ENCODE data around the gene SSC4D.
"Not testable (repeated sequence)": the region's sequence is repeated elsewhere in the genome, so short reads cannot be mapped to it uniquely, and the experiment has no call there.

SSC4D gene

DNA sequence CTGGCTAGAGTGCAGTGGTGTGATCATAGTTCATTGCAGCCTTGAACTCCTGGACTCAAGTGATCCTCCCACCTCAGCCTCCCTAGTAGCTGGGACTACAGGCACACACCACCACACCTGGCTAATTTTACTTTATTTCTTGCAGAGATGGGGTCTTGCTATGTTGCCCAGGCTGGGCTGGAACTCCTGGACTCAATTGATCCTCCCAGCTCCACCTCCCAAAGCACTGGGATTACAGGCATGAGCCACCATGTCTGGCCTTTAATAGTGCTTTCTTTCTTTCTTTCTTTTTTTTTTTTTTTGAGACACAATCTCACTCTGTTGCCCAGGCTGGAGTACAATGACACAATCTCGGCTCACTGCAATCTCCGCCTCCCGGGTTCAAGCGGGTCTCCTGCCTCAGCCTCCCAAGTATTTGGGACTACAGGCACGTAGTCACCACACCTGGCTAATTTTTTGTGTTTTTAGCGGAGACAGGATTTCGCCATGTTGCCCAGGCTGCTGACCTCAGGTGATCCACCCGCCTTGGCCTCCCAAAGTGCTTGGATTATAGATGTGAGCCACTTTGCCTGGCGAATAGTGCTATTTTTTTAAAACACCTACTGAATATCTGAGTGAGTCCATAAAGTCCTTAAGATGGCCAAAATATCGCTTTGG lies 8.3 kb upstream of the SSC4D start:
- not testable (repeated sequence) for DNase-seq

DNA sequence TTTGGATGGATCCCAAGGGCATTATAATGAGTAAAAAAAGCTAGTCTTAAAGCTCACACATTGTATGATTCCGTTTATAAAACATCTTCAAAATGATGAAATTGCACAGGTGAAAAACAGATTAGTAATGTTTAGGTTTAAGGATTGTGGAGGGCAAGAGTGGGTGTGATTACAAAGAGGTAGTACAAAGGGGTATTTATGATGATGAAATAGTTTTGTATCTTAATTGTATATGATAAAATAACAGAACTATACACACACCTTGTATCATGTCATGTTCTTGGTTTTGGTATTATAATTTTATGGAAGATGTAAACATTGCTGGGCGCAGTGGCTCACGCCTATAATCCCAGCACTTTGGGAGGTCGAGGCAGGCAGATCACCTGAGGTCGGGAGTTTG lies 2.8 kb upstream of the SSC4D start:
- no peak for DNase-seq

DNA sequence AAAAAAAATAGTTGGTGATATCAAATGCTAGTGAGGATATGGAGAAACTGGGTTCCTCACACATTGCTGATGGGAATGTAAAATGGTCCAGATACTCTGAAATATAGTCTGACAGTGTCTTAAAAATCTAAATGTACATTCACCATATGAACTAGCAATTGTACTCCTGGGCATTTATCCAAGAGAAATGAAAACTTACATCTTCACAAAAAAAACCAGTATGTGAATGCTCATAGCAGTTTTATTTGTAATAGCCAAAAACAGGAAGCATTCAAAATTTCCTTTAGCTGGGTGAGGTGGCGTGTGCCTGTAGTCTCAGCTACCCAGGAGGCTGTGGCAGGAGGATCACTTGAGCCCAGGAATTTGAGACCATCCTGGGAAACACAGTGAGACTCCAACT lies 2.1 kb upstream of the SSC4D start:
- no peak for DNase-seq

DNA sequence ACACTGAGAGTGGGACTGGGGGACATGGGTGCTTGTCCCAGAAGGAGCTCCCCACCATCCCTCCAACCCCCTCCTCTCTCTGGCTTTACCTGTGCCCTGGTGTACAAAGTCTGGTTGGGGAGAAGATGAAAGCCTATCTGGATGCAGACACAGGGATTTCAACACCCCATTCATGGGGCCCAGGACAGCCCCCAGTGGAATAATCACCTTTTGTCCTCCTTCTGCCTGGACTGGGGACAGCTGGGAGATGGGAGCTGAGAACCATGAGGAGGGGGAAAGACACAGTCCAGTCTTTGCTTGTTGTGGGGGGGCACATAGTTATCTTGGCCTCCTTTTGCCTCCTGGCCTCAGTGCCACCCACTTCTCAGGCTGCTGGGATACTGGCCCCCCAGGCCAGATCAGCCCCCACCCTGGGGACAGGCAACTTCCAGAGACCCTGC lies 1.4 kb downstream of the SSC4D start:
- no peak for DNase-seq

DNA sequence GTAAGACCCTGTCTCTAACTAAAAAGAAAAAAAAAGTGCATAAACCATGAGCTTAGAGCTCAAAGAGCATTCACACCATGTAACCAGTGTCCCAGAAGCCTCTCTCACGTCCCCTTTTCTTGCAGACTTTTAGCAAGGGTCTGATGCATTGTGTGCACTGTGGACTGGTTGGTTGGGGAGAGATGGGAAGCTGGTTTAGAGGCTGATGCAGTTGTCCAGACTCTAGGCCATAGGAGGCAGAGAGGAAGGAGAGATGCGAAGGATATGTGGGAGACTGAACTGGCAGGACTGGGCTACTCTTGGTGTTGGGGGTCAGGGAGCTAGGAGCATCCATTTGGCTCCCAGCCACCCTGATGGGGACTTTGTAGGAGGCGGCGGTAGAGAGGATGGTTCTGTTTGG lies 1.8 kb downstream of the SSC4D start:
- DNase-seq, result no peak

DNA sequence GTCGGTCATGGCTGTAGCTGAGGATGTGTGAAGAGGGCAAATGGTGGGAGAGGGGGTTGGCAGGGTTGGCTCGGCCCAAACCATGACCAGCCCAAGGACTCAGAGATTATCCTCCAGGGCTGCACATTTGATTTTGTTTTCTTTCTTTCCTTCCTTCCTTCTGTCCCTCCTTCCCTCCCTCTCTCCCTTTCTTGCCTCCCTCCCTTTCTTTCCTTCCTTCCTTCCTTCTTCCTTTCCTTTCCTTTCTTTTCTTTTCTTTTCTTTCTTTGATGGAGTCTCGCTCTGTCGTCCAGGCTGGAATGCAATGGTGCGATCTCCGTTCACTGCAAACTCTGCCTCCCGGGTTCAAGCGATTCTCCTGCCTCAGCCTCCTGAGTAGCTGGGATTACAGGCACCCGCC lies 3.8 kb downstream of the SSC4D start:
- DNase-seq, result no peak

DNA sequence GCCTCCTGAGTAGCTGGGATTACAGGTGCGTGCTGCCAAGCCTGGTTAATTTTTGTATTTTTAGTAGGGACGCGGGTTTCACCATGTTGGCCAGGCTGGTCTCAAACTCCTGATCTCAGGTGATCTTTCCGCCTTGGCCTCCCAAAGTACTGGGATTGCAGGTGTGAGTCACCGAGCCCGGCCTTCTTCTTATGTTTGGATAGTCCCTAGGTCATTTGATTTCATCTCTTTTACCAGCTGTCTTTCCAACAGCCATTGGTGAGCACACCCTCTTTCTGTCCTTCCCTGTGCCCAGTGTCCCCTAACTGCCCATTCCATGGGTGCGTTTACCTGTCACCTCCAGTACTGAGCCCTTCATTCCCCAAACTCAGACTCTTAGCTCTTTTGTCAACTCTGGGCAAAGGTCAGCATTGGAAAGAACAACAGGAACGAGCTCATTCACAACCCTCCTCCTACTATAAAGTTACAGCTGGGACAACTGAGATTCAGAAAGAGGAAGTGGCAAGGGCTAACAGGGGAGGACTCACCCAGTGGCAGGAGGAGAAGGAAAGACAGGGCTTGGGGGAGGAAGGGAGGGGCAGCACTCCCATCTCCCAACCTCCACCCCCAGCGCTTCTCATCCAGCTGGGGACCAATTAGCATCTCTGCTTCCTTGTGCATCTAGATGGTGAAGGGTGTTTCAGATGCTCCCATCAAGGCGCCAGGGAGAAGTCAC lies 5.6 kb downstream of the SSC4D start:
- no peak for DNase-seq

DNA sequence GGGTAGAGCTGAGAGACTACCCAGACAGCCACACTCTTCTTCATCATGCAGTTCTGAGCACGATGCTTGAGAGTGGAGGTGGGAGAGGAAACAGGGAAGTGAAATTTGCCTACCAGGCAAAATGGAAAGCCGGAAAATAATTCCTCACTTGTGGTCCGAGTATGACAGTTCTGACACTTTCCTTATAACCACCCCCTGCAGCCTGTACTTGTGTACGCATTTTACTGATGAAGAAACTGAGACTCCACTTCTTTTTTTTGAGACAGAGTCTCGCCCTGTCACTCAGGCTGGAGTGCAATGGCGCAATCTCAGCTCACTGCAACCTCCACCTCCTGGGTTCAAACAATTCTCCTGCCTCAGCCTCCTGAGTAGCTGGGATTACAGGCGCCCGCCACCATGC lies 6.4 kb downstream of the SSC4D start:
- DNase-seq, result not testable (repeated sequence)

DNA sequence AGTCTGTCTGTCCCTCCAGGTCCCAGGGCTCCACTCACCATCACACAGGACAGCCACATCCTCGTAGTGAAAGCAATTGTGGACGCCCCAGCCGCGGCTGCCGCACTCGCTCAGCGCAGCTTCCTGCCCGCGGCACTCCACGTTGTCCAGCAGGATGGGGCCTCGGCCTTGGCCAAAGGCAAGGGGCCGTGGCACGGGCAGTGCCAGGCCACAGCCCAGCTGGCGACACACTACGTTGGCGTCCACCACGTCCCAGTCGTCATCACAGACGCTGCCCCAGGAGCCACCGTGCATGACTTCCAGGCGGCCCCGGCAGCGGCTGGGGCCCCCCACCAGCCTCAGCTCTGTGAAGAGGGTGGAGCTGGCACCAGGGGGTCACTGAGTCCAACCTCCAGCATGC lies 9.2 kb downstream of the SSC4D start:
- no peak for DNase-seq

DNA sequence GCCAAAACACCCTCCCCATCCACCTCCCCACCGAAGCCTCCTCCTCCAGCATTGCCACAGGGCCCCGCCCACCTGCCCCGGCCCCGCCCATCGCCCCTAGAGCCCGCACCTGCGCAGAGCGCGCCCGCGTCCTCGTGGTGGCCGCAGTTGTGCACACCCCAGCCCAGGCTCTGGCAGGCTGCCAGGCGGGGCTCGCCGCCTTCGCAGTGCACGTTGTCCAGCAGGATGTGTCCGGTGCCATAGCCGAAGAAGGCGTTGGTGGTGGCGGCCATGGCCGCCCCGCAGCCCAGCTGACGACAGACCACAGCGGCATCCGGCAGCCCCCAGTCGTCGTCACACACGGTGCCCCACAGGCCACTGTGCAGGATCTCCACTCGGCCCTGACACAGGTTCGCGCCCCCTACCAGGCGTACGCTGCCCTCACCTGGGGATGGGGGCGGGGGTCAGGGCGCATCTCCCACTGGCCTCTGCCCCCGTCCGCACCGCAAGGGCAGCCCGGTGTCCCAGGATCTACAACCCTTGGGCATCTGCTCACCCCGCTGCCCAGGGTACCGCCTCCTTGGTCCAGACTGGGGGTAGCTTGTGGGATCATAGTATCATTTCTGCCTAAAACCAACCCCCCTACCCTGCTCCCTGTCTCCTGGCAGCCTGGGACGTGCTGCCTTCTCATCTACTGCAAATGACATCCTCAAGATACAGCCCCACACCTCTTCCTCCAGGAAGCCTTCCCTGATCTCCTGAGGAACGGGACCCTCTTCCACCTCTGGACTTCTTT lies 11.9 kb downstream of the SSC4D start:
- DNase-seq, result no peak

DNA sequence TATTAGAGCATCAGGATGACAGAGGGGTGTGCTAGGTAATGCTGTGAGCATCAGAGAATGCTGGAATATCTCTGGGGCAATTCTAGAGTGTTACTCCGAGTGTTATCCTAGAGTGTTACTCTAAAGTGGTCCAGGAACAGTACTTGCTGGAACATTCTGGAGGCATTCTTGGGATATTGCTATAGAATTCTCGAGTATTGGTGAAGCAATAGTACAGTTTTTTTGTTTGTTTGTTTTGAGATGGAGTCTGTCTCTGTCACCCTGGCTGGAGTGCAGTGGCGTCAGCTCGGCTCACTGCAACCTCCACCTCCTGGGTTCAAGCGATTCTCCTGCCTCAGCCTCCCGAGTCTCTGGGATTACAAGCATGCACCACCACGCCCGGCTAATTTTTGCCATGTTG lies 12.6 kb downstream of the SSC4D start:
- no peak for DNase-seq

DNA sequence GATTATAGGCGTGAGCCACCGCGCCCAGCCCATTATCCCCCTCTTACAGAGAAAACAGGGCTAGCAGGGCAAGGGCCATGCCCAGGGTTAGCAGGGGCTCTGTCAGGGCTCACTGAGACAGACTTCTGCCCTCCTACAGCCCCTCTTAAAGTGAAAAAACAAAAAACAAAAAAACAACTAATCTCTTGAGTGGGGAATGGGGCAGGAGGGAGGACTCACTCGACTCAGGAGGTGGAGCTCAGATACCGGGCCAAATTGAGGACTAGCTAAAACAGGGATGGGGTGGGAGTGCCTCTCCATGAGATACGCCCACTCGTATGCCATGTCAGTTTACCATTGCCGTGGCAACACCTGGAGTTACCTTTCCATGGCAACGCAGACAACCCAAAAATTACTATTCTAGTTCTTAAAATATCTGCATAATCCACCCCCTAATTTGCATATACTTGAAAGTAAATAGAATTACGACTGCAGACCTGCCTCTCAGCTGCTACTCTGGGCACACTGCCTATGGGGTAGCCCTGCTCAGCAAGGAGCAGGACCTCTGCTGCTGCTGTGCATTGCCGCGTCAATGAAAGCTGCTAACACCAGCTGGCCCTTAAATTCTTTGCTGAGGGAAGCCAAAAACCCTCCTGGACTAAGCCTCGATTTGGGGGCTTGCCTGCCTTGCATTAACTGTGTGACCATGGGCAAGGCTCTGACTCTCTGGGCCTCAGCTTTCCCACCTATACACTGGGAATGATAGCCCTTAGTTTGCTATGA lies 13.4 kb downstream of the SSC4D start:
- no peak for DNase-seq

DNA sequence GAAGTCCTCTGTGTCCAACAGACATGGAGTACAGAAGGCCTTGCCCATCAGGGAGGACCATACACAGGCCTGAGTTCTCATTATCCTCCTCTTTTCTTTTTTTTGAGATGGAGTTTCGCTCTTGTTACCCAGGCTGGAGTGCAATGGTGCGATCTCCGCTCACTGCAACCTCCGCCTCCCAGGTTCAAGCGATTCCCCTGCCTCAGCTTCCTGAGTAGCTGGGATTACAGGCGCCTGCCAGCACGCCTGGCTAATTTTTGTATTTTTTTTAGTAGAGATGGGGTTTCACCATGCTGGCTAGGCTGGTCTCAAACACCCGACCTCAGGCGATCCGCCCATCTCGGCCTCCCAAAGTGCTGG lies 13.9 kb downstream of the SSC4D start:
- not testable (repeated sequence) for DNase-seq

DNA sequence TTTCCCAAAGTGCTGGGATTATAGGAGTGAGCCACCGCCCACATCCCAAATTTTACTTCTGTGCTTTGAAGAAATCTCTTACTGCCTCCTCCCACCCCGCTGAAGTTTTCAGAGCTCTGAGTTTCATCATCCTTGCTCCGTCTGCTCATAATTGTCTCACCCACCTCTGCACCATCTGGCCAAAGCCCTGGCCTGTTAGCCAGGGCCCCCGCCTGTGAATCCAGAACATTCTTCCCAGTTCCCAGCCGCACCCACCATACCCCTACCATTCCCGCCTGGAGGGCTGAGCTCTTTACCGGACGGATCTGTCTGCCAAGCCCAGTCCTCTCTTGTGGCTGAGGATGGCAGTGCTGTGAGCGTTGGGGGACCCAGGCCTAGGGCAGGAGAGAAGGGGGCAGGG lies 14.5 kb downstream of the SSC4D start:
- no peak for DNase-seq

DNA sequence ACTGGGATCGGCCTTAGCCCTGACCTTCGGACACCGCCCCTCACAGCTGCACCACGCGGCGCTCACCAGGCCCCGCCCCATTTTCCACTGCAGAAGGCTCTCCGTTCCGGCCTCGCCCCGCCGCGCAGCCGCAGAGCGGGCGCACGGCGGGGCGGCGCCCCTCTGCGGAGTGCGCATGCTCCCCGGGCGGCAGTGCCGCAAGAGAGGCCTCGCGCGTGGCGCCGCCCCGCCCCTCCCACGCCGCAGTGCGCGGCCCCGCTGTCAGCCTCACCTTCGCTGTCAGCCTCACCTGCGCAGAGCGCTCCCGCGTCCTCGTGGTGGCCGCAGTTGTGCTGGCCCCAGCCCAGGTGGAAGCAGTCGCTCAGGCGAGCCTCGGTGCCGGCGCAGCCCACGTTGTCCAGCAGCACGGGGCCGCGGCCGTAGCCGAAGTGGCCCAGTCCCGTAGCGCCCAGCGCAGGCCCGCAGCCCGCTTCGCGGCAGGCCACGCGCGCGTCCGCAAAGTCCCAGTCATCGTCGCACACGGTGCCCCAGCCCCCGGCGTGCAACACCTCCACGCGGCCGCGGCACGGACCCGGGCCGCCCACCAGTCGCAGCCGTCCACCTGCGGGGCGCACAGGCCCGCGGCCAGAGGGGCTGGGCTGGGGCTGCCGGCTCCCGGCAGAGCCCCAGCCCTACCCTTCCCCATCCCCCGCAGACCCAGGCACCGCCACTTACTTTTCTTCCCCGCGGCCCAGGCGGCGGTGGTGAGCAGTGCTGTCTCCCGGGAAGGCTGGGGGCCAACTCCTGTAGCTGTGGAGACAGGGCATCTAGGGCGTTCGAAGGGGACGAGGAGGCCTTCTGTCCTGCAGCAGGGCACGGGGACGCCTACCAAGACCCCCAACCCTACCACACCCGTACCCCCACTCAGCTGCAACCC lies 16.1 kb downstream of the SSC4D start:
- peak; percentile 91 for DNase-seq

DNA sequence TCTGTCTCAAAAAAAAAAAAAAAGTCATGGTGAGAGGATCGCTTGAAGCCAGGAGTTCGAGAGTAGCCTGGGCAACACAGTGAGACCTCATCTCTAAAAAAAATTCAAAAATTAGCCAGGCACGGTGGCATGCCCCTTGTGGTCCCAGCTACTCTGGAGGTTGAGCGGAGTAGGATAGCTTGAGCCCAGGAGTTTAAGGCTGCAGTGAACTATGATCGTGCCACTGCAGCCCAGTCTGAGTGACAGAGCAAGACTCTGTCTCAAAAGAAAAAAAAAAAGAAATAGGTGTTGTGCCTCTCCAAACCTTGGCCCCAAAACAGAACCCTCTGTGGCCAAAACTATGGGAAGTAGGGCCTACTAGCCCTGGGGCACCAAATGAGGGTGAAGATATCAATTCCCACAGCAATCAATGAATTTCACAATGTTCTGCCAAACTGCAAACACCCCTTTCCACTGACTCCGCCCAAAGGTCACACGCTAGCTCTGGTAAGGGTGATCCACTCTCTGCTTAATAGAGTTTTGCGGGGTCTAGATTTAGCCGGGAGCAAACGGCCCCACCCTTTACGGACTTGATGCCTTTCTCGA lies 16.9 kb downstream of the SSC4D start:
- no peak for DNase-seq

DNA sequence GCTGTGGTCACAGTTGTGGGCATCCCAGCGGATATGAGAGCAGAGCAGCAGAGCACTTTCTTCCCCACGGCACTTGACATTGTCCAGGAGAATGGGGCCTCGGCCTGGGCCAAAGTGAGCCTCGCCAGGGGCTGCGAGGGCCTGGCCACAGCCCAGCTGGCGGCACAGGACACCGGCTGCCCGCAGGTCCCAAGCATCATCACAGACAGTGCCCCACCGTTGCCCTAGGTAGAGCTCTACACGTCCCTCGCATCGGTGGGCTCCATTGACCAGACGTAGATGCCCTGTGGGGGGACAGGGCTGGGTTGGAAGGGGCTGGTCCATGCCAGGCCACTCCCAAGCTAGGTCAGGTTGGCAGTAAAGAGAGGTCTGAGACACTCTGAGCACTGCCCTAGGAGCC lies 19.4 kb downstream of the SSC4D start:
- no peak for DNase-seq

DNA sequence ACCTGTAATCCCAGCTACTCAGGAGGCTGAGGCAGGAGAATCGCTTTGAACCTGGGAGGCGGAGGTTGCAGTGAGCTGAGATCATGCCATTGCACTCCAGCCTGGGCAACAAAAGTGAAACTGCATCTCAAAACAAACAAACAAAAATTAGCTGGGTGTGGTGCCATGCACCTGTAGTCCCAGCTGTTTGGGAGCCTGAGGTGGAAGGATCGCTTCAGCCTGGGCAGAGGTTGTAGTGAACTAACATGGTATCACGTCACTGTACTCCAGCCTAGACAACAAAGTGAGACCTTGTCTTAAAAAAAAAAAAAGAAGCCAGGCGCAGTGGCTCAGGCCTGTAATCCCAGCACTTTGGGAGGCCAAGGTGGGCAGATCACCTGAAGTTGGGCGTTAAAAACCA lies 21.7 kb downstream of the SSC4D start:
- not testable (repeated sequence) for DNase-seq

DNA sequence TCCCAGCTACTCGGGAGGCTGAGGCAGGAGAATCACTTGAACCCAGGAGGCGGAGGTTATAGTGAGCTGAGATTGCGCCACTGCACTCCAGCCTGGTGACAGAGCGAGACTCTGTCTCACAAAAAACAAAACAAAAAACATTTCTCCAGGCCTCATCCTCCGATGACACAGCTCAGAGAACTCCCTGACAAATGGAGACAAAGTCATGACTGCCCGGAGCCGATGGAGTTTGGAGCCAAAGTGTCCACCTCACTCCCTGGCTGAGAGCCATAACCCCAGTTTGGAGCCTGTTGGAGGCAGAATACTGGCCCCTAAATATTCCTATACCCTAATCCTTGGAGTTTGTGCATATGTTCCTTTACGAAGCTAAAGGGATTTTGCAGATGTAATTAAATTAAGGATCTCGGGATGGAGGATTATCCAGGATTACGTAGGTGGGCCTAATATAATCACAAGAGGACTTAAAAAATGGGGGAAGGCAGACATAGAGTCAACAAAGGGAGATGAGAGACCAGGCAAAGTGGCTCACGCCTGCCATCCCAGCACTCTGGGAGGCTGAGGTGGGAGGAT lies 22.7 kb downstream of the SSC4D start:
- DNase-seq, result no peak

DNA sequence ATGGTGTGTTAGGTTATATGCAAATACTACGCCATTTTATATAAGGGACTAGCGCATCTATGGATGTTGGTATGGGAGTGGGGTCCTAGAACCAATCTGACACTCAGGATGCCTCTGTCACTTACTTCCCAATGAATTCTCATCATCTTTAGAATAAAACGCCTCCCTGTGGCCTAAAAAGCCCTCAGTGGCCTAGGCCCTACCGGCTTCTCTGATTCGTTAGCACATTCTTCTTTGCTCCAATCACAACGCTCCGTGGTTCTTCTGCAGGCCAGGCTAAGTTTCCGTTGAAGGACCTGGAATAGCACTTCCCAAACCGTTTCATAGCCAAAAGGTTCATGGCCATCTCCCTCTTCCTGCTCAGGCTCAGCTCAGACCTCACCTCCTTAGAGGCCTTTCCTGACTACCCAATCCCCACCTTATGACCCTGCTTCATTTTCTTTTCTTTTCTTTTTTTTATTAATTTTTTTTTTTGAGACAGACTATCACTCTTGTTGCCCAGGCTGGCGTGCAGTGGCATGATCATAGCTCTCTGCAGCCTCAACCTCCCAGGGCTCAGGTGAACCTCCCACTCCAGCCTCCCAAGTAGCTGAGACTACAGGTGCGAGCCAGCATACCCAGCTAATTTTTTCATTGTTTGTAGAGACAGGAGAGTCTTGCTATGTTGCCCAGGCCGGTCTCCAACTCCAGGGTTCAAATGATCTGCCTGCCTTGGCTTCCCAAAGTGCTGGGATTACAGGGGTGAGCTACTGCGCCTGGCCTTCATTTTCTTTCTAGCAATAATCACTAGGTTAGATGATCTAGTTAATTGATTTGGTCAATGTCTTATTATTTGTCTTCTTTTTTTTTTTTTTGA lies 26.2 kb downstream of the SSC4D start:
- no peak for DNase-seq

DNA sequence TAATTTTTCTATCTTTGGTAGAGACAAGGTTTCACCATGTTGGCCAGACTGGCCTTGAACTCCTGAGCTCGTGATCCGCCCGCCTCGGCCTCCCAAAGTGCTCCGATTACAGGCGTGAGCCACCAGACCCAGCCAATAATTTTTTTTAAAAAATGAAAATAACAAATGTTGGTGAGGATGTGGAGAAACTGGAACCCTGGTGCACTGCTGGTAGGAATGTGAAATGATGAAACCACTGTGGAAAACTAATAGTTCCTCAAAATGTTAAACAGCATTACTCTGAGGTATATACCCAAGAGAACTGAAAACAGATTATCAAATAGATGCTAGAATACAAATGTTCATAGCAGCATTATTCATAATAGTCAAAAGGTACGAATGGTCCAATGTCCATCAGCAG lies 27.7 kb downstream of the SSC4D start:
- DNase-seq, result no peak
